Lung (tissue), 12 donors: ENCODE results near the gene RNF157. TPM values are rescaled to one million over a fixed set of nuclear protein-coding genes. Genes with fewer than 3 reads are reported as not detected.

Experiments used
- ATAC-seq: fragments of 200-7000 bp; cut with Tn5 transposase; one replicate; pipeline ENCODE4 v1.9.1; 2020; ENCODE audit warnings: moderate number of reproducible peaks; ENCODE audit not compliant: insufficient read depth, low FRiP score
- DNase-seq, 3 donors: peaks; one replicate each; pipeline ENCODE4 v3.0.0-alpha.2; 2013 to 2017
- H3K27ac ChIP-seq, 2 donors: one replicate each; pipeline ENCODE4 v1.5.1; 2013; ENCODE audit warnings: mild to moderate bottlenecking in 2 of 2, moderate library complexity in 2 of 2, control low read depth in 1 of 2, inconsistent platforms in 1 of 2, low read depth in 1 of 2, low read length in 1 of 2
- H3K27me3 ChIP-seq, 3 donors: one replicate each; pipeline ENCODE4 v1.5.1; 2013; ENCODE audit warnings: low read length in 2 of 3; ENCODE audit not compliant: control insufficient read depth in 3 of 3, insufficient read depth in 3 of 3
- H3K36me3 ChIP-seq, 4 donors: one replicate each; pipeline ENCODE4 v1.5.1; 2013; ENCODE audit warnings: low read length in 4 of 4, mild to moderate bottlenecking in 1 of 4, moderate library complexity in 1 of 4; ENCODE audit not compliant: control insufficient read depth in 4 of 4, insufficient read depth in 4 of 4
- H3K4me1 ChIP-seq, 5 donors: one replicate each; pipeline ENCODE4 v1.5.1; 2013; ENCODE audit warnings: low read length in 5 of 5, mild to moderate bottlenecking in 2 of 5, moderate library complexity in 1 of 5; ENCODE audit not compliant: control insufficient read depth in 5 of 5, insufficient read depth in 5 of 5
- H3K4me3 ChIP-seq: one replicate; pipeline ENCODE4 v1.5.1; 2013; ENCODE audit warnings: mild to moderate bottlenecking, control low read depth, moderate library complexity
- H3K9ac ChIP-seq, 2 donors: one replicate each; pipeline ENCODE4 v1.5.1; 2013; ENCODE audit warnings: low read length in 2 of 2, control low read depth in 1 of 2; ENCODE audit not compliant: insufficient read depth in 1 of 2
- H3K9me3 ChIP-seq, 4 donors: one replicate each; pipeline ENCODE4 v1.5.1; 2013; ENCODE audit warnings: low read length in 3 of 4, mild to moderate bottlenecking in 1 of 4, moderate library complexity in 1 of 4; ENCODE audit not compliant: control insufficient read depth in 4 of 4, insufficient read depth in 3 of 4
- CTCF ChIP-seq: IDR thresholded peaks from 2 replicates; pipeline ENCODE4 v1.5.1; 2012; ENCODE audit warnings: mild to moderate bottlenecking; ENCODE audit errors: control extremely low read depth, extremely low read depth
- WGBS, 2 donors: extraction: QIAGEN DNeasy Blood & Tissue Kit; methylation state at CpG; one replicate each; pipeline ENCODE4 v1.1.7; 2013; 5-methylcytosine and 5-hydroxymethylcytosine counted together
- polyA plus RNA-seq, 2 donors: library from polyadenylated mRNA; stranded (reverse); fragments of 200-250 nt; gene quantifications; one replicate each; pipeline ENCODE4 v1.2.1, GENCODE V29; 2013
- total RNA-seq, 2 donors: library from RNA; depleted of rRNA in 1 of 2; stranded (reverse); fragments of >200 nt in 1 of 2; gene quantifications; one replicate each; pipeline ENCODE4 v1.2.1, GENCODE V29; 2014 to 2021
- donor health status: control.
- donor health status: control.
- donor health status: Bipolar disorder and iron deficiency.
- donor health status: healthy.
- donor health status: DM: yes; HTN: yes; CAD: no.

RNF157 gene
- total and polyA plus RNA-seq, 4 donors: 0.88 to 2.5 (median 1.8) TPM

GRCh38 chr17:76160896-76161528 lies 79.3 kb downstream of the RNF157 start:
- H3K27ac ChIP-seq: no peak overlapping the region
- no peak overlapping the region for H3K4me3 ChIP-seq
- H3K9ac ChIP-seq: no peak overlapping the region
- WGBS, 2 donors: 84 to 86% methylated on average over 8 of the region's 8 CpGs
- TF ChIP-seq CTCF: no peak
- DNase-seq: no peak
- no peaks in the 10 kb centered on the region for H3K36me3 ChIP-seq
- H3K4me1 ChIP-seq: peaks cover 0 to 5% (median 0%) of the 10 kb centered on the region in 5 donors
- H3K9me3 ChIP-seq: no peaks in the 10 kb centered on the region
- ATAC-seq: no peak
- H3K27me3 ChIP-seq: no peaks in the 10 kb centered on the region

- DNase-seq (no peak), ATAC-seq (no peak)
Measured at GRCh38 chr17:76159157-76159556, 81.1 kb downstream of the RNF157 start.

GRCh38 chr17:76157759-76158158 lies 82.5 kb downstream of the RNF157 start:
- H3K36me3 ChIP-seq: no peaks in the 10 kb centered on the region
- WGBS, 2 donors: 86 to 95% methylated on average over 5 of the region's 5 CpGs
- H3K27me3 ChIP-seq: no peaks in the 10 kb centered on the region
- DNase-seq: no peak
- no peak overlapping the region for H3K4me3 ChIP-seq
- H3K9ac ChIP-seq: no peak overlapping the region
- no peak for ATAC-seq
- no peak for TF ChIP-seq CTCF
- H3K27ac ChIP-seq: no peak overlapping the region
- H3K4me1 ChIP-seq: peaks cover 0 to 4% (median 0%) of the 10 kb centered on the region in 5 donors
- no peaks in the 10 kb centered on the region for H3K9me3 ChIP-seq

More at GRCh38 chr17:76159157-76159556, 81.1 kb downstream of the RNF157 start:
- WGBS, 2 donors: 88 to 92% methylated on average over 9 of the region's 9 CpGs
- Histone ChIP-seq H3K4me3 (no peak overlapping the region), H3K27ac (no peak overlapping the region), H3K4me1 (no peaks in the 10 kb centered on the region), H3K9me3 (no peaks in the 10 kb centered on the region), H3K9ac (no peak overlapping the region), H3K36me3 (no peaks in the 10 kb centered on the region), H3K27me3 (no peaks in the 10 kb centered on the region)
- TF ChIP-seq CTCF: no peak

- no peak for ATAC-seq
Measured at GRCh38 chr17:76156662-76156991, 83.7 kb downstream of the RNF157 start.

More at GRCh38 chr17:76156662-76156991, 83.7 kb downstream of the RNF157 start:
- WGBS, 2 donors: 87 to 88% methylated on average over 8 of the region's 8 CpGs
- H3K9me3 ChIP-seq: no peaks in the 10 kb centered on the region
- H3K4me3 ChIP-seq: no peak overlapping the region
- TF ChIP-seq CTCF: no peak
- H3K36me3 ChIP-seq: peaks cover 0 to 2% (median 0%) of the 10 kb centered on the region in 4 donors
- H3K27ac ChIP-seq: no peak overlapping the region
- DNase-seq: no peak
- H3K4me1 ChIP-seq: peaks cover 0 to 4% (median 0%) of the 10 kb centered on the region in 5 donors
- no peaks in the 10 kb centered on the region for H3K27me3 ChIP-seq
- H3K9ac ChIP-seq: no peak overlapping the region
